ENCODE data around the gene CHRNA7. TPM values are rescaled to one million over a fixed set of nuclear protein-coding genes. Genes with fewer than 3 reads are reported as not detected.
"Not testable (repeated sequence)": the region's sequence is repeated elsewhere in the genome, so short reads cannot be mapped to it uniquely, and the experiment has no call there.

Gene CHRNA7
- total RNA-seq, 6 experiments from 2014 or later: 0.35 to 0.39 TPM; not detected in 4

GRCh38 chr15:32131803-32132202, 101.5 kb downstream of the CHRNA7 start:
- WGBS (ENCODE audit: insufficient coverage, low coverage, low lambda C conversion rate, missing lambda C conversion rate): 60% methylated on average over 1 of the region's 4 CpGs

DNA sequence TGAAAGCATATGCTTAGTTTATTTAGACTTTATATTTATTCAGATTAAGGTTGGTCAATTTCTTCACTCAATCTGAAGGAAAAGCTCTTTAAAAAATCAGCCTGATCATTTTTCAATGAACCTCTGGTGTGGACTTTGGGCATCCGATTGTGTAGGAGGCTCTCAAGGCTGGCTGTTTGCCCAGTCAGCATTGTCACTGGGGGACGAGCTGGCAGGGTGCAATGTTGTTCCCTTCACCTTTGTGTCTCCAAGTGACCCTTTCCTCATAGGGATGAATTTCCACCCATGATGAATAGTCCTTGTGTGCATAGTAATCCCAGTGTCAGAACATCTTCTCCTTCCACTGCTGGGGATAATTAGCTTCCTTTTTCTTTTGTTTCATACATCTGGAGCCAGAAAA, 102.5 kb downstream of the CHRNA7 start:
- no peaks in the 10 kb centered on the region for H3K4me1 ChIP-seq
- H3K4me3 ChIP-seq: no peak overlapping the region
- H3K27me3 ChIP-seq: no peaks in the 10 kb centered on the region
- no peaks in the 10 kb centered on the region for H3K9me3 ChIP-seq
- no peaks in the 10 kb centered on the region for H3K36me3 ChIP-seq
- WGBS (ENCODE audit: insufficient coverage, low coverage, low lambda C conversion rate, missing lambda C conversion rate): 18% methylated on average over 2 of the region's 2 CpGs
- no peak overlapping the region for H3K27ac ChIP-seq
- intact Hi-C loops (cut with DNase I): no loop called here
- DNase-seq (no peak), ATAC-seq (no peak)
- TF ChIP-seq, protein P1, sequence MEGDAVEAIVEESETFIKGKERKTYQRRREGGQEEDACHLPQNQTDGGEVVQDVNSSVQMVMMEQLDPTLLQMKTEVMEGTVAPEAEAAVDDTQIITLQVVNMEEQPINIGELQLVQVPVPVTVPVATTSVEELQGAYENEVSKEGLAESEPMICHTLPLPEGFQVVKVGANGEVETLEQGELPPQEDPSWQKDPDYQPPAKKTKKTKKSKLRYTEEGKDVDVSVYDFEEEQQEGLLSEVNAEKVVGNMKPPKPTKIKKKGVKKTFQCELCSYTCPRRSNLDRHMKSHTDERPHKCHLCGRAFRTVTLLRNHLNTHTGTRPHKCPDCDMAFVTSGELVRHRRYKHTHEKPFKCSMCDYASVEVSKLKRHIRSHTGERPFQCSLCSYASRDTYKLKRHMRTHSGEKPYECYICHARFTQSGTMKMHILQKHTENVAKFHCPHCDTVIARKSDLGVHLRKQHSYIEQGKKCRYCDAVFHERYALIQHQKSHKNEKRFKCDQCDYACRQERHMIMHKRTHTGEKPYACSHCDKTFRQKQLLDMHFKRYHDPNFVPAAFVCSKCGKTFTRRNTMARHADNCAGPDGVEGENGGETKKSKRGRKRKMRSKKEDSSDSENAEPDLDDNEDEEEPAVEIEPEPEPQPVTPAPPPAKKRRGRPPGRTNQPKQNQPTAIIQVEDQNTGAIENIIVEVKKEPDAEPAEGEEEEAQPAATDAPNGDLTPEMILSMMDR (IDR thresholded peaks at IDR 0.05): no peak

More at GRCh38 chr15:32131803-32132202, 101.5 kb downstream of the CHRNA7 start:
- H3K27ac ChIP-seq: no peak overlapping the region
- no peaks in the 10 kb centered on the region for H3K36me3 ChIP-seq
- no peak overlapping the region for H3K4me3 ChIP-seq
- no peak for ATAC-seq
- no peaks in the 10 kb centered on the region for H3K4me1 ChIP-seq
- no peak for DNase-seq
- intact Hi-C loops (cut with DNase I): no loop called here
- H3K9me3 ChIP-seq: no peaks in the 10 kb centered on the region
- TF ChIP-seq, protein P1 (IDR thresholded peaks at IDR 0.05): no peak
- no peak for TF ChIP-seq POLR2A (IDR thresholded peaks at IDR 0.05)
- no peaks in the 10 kb centered on the region for H3K27me3 ChIP-seq

DNA sequence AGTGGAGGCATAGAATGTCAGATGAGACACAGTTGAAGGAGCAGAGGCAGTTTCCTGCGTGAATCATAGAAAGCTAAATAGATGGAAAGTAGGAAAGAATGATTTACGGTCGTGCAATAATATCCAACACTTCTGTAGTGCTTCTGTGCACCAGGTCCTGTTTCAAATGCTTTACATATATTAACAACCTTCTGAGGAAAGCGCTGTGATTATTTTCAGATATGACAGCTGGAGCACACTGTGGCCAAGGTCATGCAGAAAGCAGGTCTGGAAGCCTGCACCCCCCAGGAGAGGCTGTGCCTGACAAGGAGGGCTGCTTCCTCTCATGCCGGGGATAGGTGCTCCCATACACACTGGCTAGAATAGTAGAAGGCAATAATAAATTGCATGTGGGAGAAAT, 104.5 kb downstream of the CHRNA7 start:
- ATAC-seq (no peak), DNase-seq (no peak)
- Histone ChIP-seq H3K27me3 (no peaks in the 10 kb centered on the region), H3K9me3 (no peaks in the 10 kb centered on the region), H3K4me1 (no peaks in the 10 kb centered on the region), H3K27ac (no peak overlapping the region), H3K4me3 (no peak overlapping the region), H3K36me3 (no peaks in the 10 kb centered on the region)
- 57% methylated on average over 5 of the region's 5 CpGs for WGBS (ENCODE audit: insufficient coverage, low coverage, low lambda C conversion rate, missing lambda C conversion rate)
- intact Hi-C loops (cut with DNase I): no loop called here
- TF ChIP-seq, protein P1 (IDR thresholded peaks at IDR 0.05): no peak
- TF ChIP-seq POLR2A (IDR thresholded peaks at IDR 0.05): no peak

DNA sequence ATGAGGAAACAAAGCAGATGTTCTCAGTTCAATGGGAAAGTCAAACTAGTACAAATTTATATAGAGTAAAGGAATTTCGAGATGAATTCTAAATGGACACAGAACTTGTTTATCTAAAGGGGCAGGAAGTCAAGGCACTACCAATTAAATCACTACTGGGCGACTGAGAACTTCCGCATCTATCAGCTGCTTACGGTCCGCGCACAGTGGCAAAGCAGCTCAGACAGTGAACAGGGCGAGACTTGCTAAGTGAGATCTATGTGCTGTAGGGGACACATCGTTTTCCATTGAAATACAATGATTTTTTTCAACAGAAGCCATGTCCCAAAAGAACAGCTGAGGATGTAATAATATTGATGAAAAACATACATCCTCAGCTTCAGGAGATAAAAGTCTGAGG, 105.0 kb downstream of the CHRNA7 start:
- Histone ChIP-seq H3K27me3 (no peaks in the 10 kb centered on the region), H3K36me3 (no peaks in the 10 kb centered on the region), H3K9me3 (no peaks in the 10 kb centered on the region), H3K4me3 (no peak overlapping the region), H3K4me1 (no peaks in the 10 kb centered on the region), H3K27ac (no peak overlapping the region)
- no peak for TF ChIP-seq POLR2A (IDR thresholded peaks at IDR 0.05)
- TF ChIP-seq, protein P1 (IDR thresholded peaks at IDR 0.05): no peak
- ATAC-seq: no peak
- 36% methylated on average over 8 of the region's 8 CpGs for WGBS (ENCODE audit: insufficient coverage, low coverage, low lambda C conversion rate, missing lambda C conversion rate)
- DNase-seq: no peak
- intact Hi-C loops (cut with DNase I): no loop called here

- H3K27ac ChIP-seq; ATAC-seq; intact Hi-C loops (cut with DNase I); H3K4me1 ChIP-seq; H3K27me3 ChIP-seq; H3K36me3 ChIP-seq; H3K4me3 ChIP-seq; H3K9me3 ChIP-seq; DNase-seq: not testable (repeated sequence)
- WGBS (ENCODE audit: insufficient coverage, low coverage, low lambda C conversion rate, missing lambda C conversion rate): 40% methylated on average over 1 of the region's 10 CpGs
These were observed 115.2 kb downstream of the CHRNA7 start for GRCh38 chr15:32145512-32145911.

Data from right lobe of liver (tissue), 6 donors.